ENCODE data around the gene INTS15. TPM values are rescaled to one million over a fixed set of nuclear protein-coding genes. Genes with fewer than 3 reads are reported as not detected.

INTS15 gene
- total and polyA plus RNA-seq, 3 donors from 2014 or later = 23.6 to 41.5 (median 31.5) TPM

DNA sequence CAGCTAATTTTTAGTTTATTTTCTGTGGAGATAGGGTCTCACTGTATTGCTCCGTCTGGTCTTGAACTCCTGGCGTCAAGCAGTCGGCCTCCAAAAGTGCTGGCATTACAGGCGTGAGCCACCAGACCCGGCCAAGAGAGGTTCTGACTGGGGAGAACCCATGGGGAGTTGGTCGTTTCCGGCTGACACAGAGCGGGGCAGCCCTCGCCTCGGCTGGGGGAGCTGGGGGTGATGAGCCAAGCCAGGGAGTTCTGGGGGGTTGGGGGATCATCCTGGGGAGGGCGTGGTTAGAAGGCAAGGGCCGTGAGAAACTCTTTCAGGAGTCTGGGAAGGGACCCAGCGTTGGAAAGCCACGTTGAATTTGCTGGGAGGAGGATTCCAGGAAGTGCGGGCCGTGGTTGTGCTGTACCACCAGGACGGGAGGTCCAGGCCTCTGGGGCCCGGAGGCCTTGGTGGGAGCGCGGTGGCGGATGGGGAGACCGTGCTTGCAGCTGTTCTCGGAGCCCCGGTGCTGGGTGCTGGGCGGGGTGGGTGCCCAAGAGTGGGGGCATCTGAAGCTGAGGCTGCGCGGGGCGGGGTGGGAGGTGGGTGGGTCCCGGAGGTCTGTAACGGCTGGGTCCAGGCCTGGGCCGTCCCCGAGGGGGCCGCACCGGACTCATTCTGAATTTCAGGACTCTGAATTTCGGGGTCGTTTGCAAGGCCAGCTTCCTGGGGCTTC, 17.2 kb downstream of the INTS15 start:
- Histone ChIP-seq H3K9me3 (no peaks in the 10 kb centered on the region), H3K4me3 (no peak overlapping the region), H3K27me3 (no peaks in the 10 kb centered on the region), H3K36me3 (ENCODE audit: low read depth, missing control alignments) (no peaks in the 10 kb centered on the region), H3K27ac (no peak overlapping the region), H3K4me1 (no peaks in the 10 kb centered on the region)
- 74 to 81% methylated on average over 19 to 36 of the region's 36 CpGs for whole genome bisulfite sequencing, 2 donors
- TF ChIP-seq, protein P1, sequence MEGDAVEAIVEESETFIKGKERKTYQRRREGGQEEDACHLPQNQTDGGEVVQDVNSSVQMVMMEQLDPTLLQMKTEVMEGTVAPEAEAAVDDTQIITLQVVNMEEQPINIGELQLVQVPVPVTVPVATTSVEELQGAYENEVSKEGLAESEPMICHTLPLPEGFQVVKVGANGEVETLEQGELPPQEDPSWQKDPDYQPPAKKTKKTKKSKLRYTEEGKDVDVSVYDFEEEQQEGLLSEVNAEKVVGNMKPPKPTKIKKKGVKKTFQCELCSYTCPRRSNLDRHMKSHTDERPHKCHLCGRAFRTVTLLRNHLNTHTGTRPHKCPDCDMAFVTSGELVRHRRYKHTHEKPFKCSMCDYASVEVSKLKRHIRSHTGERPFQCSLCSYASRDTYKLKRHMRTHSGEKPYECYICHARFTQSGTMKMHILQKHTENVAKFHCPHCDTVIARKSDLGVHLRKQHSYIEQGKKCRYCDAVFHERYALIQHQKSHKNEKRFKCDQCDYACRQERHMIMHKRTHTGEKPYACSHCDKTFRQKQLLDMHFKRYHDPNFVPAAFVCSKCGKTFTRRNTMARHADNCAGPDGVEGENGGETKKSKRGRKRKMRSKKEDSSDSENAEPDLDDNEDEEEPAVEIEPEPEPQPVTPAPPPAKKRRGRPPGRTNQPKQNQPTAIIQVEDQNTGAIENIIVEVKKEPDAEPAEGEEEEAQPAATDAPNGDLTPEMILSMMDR (IDR thresholded peaks at IDR 0.05) = no peak
- TF ChIP-seq POLR2A (IDR thresholded peaks at IDR 0.05) = no peak
- no peak for DNase-seq
- intact Hi-C loops (cut with DNase I; ENCODE audit: low total_unique reads) = no loop called here

DNA sequence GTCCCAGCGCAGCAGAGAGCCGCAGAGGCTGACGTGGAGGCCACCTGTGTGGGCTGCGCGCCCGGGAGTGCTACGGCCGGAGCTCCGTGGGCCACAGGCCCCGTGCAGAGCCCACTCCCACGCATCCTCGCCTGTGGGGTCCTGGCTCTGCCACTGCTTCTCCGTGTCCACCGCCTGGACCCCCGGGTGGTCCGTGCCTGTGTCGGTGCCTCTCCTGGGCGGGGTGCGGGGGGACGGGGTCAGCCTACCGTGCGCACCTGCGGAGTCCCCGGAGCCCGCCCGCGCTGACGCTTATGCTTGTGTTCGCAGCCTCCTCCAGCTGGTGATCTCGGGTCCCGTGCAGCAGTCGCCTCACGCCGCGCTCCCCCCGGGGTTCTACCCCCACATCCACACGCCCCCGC, 17.8 kb downstream of the INTS15 start:
- TF ChIP-seq, protein P1 (IDR thresholded peaks at IDR 0.05) = no peak
- no peak for TF ChIP-seq POLR2A (IDR thresholded peaks at IDR 0.05)
- H3K36me3 ChIP-seq (ENCODE audit: low read depth, missing control alignments) = no peaks in the 10 kb centered on the region
- intact Hi-C loops (cut with DNase I; ENCODE audit: low total_unique reads) = no loop called here
- H3K27me3 ChIP-seq = no peaks in the 10 kb centered on the region
- DNase-seq = no peak
- no peak overlapping the region for H3K4me3 ChIP-seq
- WGBS, 2 donors = 79 to 83% methylated on average over 8 to 38 of the region's 38 CpGs
- no peaks in the 10 kb centered on the region for H3K9me3 ChIP-seq
- no peaks in the 10 kb centered on the region for H3K4me1 ChIP-seq
- H3K27ac ChIP-seq = no peak overlapping the region

DNA sequence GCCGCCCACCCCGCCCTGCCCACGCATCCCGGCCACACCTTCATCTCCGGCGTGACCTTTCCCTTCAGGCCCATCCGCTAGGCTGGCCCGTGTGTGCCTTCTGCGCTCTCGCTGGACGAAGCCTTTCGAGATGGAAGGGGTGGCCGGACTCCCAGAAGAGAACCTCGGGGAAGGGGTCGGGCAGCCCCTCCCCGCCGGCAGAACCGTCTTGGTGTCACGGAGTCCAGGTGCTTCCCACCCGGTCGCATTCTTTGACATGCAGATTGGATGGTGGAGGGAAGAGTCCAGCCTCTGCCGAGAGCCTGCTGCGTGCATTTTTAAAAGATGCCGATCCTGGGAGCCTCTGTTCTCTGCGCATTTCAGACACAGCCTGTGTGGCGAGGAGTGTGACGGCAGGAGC, 18.3 kb downstream of the INTS15 start:
- TF ChIP-seq POLR2A (IDR thresholded peaks at IDR 0.05) = no peak
- TF ChIP-seq, protein P1 (IDR thresholded peaks at IDR 0.05) = no peak
- no peak for DNase-seq
- Histone ChIP-seq H3K36me3 (ENCODE audit: low read depth, missing control alignments) (no peaks in the 10 kb centered on the region), H3K27ac (no peak overlapping the region), H3K4me3 (no peak overlapping the region), H3K27me3 (no peaks in the 10 kb centered on the region), H3K9me3 (no peaks in the 10 kb centered on the region), H3K4me1 (no peaks in the 10 kb centered on the region)
- WGBS, 2 donors = 71 to 73% methylated on average over 20 to 27 of the region's 27 CpGs
- intact Hi-C loops (cut with DNase I; ENCODE audit: low total_unique reads) = no loop called here

DNA sequence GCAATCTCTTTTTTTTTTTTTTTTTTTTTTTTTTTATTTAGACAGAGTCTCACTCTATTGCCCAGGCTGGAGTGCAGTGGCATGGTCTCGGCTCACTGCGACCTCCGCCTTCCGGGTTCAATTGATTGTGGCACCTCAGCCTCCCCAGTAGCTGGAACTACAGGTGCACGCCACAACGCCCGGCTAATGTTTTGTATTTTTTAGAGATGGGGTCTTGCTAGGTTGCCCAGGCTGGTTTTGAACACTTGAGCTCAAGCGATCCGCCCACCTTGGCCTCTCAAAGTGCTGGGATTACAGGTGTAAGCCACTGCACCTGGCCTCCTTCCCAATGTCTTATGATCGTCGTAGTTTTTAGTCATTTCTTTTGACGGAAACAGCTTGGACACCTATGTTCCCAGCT, 19.0 kb downstream of the INTS15 start:
- Histone ChIP-seq H3K9me3 (no peaks in the 10 kb centered on the region), H3K4me1 (no peaks in the 10 kb centered on the region), H3K27me3 (no peaks in the 10 kb centered on the region), H3K4me3 (no peak overlapping the region), H3K36me3 (ENCODE audit: low read depth, missing control alignments) (no peaks in the 10 kb centered on the region), H3K27ac (no peak overlapping the region)
- intact Hi-C loops (cut with DNase I; ENCODE audit: low total_unique reads) = no loop called here
- 74 to 83% methylated on average over 12 of the region's 12 CpGs for WGBS, 2 donors
- TF ChIP-seq, protein P1 (IDR thresholded peaks at IDR 0.05) = no peak
- no peak for TF ChIP-seq POLR2A (IDR thresholded peaks at IDR 0.05)
- no peak for DNase-seq

DNA sequence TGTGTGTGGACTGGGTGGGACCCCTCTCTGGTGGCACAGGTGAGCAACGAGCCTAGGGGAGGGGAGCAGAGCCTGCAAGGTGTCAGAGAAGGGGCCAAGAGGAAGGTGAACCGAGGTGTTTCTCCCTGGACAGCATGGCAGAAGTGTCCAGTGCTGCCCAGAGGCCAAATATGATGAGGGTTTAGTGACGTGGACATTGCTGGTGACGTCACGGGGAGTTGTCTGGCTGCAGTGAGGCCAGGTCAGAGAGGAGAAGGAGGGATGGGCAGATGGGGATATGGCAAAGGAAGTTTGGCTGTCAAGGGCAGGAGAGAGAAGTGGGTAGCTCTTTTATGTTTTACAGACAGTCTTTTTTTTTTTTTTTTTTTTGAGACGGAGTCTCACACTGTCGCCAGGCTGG, 23.0 kb downstream of the INTS15 start:
- intact Hi-C loops (cut with DNase I; ENCODE audit: low total_unique reads) = no loop called here
- Histone ChIP-seq H3K4me3 (no peak overlapping the region), H3K27ac (no peak overlapping the region), H3K27me3 (no peaks in the 10 kb centered on the region), H3K4me1 (peaks cover 10% of the 10 kb centered on the region), H3K36me3 (ENCODE audit: low read depth, missing control alignments) (no peaks in the 10 kb centered on the region), H3K9me3 (no peaks in the 10 kb centered on the region)
- DNase-seq = no peak
- 68 to 74% methylated on average over 7 of the region's 7 CpGs for WGBS, 2 donors
- TF ChIP-seq, protein P1 (IDR thresholded peaks at IDR 0.05) = no peak
- no peak for TF ChIP-seq POLR2A (IDR thresholded peaks at IDR 0.05)
